HCT116 (cell line): ENCODE data around the gene TMEM219. TPM values are rescaled to one million over a fixed set of nuclear protein-coding genes. Genes with fewer than 3 reads are reported as not detected.
A peak's percentile ranks its signal among the peaks of the same experiment; 100 is the strongest.

Source experiments
- ATAC-seq: fragments of 200-7000 bp; cut with Tn5 transposase; 2 replicates; pipeline ENCODE4 v1.9.1; 2020; ENCODE audit warnings: mild to moderate bottlenecking, moderate library complexity
- BruUV-seq: library from RNA; stranded (reverse); fragments of 400-500 nt; replicated peaks from 2 replicates; lab custom pipeline; 2021; lab: Mats Ljungman, UMichigan
- CTCF ChIA-PET: fragments of 300-600 bp; sonication (Branson Sonifier 250); formaldehyde crosslinking; loops from one replicate; lab custom pipeline; 2021; ENCODE audit warnings: antibody characterized with exemption; lab: Charles Lee
- POLR2A ChIA-PET: fragments of 300-600, 350-600 bp; sonication (Branson Sonifier 250); formaldehyde crosslinking; loops from one replicate; lab custom pipeline; 2021; ENCODE audit warnings: antibody characterized with exemption; lab: Charles Lee
- RAD21 ChIA-PET, 2 experiments: fragments of 300-600 bp; sonication (Branson Sonifier 250); formaldehyde crosslinking; loops; one replicate each; lab custom pipeline; 2023; ENCODE audit warnings: low total read pairs in 2 of 2; ENCODE audit not compliant: uncharacterized antibody in 2 of 2, unreplicated experiment in 2 of 2, low non-redundant PET in 1 of 2; lab: Charles Lee
- DNase-seq: peaks from one replicate; pipeline ENCODE4 v3.0.0-alpha.2; 2010; ENCODE audit warnings: low read depth, low spot score
- H2AFZ ChIP-seq: fragments of 200-600 bp; shearing (Covaris generic), sonication (generic); 2 replicates; pipeline ENCODE4 v1.6.1; 2017; ENCODE audit warnings: low read depth, mixed run types, mixed read lengths, antibody characterized with exemption, low read length; ENCODE audit not compliant: poor library complexity, severe bottlenecking
- H3K27ac ChIP-seq: 2 replicates; pipeline ENCODE4 v1.5.1; 2012; ENCODE audit warnings: low read depth, low read length
- H3K27me3 ChIP-seq: fragments of 200-600 bp; sonication (generic); 2 replicates; pipeline ENCODE4 v1.6.1; 2016; ENCODE audit warnings: mixed run types, low read length, mixed read lengths; ENCODE audit not compliant: insufficient read depth
- H3K36me3 ChIP-seq, 2 experiments: fragments of 200-500 bp in 1 of 2; fragments of 200-600 bp in 1 of 2; sonication (Bioruptor generic) in 1 of 2; sonication (generic) in 1 of 2; 2 replicates each; pipeline versions ENCODE4 v1.5.1 to v1.6.1; 2014 to 2016; ENCODE audit warnings: low read length in 2 of 2, inconsistent platforms in 1 of 2, mixed read lengths in 1 of 2, mixed run types in 1 of 2; ENCODE audit not compliant: insufficient read depth in 2 of 2, control insufficient read depth in 1 of 2
- H3K4me1 ChIP-seq, 2 experiments: fragments of 200-600 bp in 1 of 2; sonication (generic) in 1 of 2; 2 replicates each; pipeline versions ENCODE4 v1.5.1 to v1.6.1; 2012 to 2017; ENCODE audit warnings: low read length in 2 of 2, inconsistent platforms in 1 of 2, mild to moderate bottlenecking in 1 of 2, mixed read lengths in 1 of 2, mixed run types in 1 of 2, moderate library complexity in 1 of 2; ENCODE audit not compliant: insufficient read depth in 2 of 2, control insufficient read depth in 1 of 2
- H3K4me2 ChIP-seq: fragments of 200-600 bp; sonication (generic); 2 replicates; pipeline ENCODE4 v1.6.1; 2017; ENCODE audit warnings: mixed run types, low read length, mixed read lengths
- H3K4me3 ChIP-seq, 2 experiments: fragments of 200-600 bp in 1 of 2; sonication (generic) in 1 of 2; replicated peaks in 1 of 2; 2 replicates each; pipeline ENCODE4 v1.5.1; 2011 to 2016; ENCODE audit warnings: low read length in 2 of 2, control low read depth in 1 of 2, low read depth in 1 of 2, mild to moderate bottlenecking in 1 of 2, mixed read lengths in 1 of 2, mixed run types in 1 of 2
- H3K79me2 ChIP-seq: fragments of 200-600 bp; sonication (generic); 2 replicates; pipeline ENCODE4 v1.6.1; 2017; ENCODE audit warnings: mild to moderate bottlenecking, mixed run types, low read length, moderate library complexity, mixed read lengths; ENCODE audit not compliant: insufficient read depth
- H3K9ac ChIP-seq: fragments of 200-600 bp; sonication (generic); 2 replicates; pipeline ENCODE4 v1.6.1; 2016; ENCODE audit warnings: low read length, mixed read lengths
- H3K9me2 ChIP-seq: fragments of 200-600 bp; sonication (generic), shearing (Covaris generic); 2 replicates; pipeline ENCODE4 v1.6.1; 2017; ENCODE audit warnings: mixed run types, mild to moderate bottlenecking, moderate library complexity; ENCODE audit not compliant: insufficient read depth
- H3K9me3 ChIP-seq, 2 experiments: fragments of 200-500 bp in 1 of 2; fragments of 200-600 bp in 1 of 2; sonication (Bioruptor generic) in 1 of 2; sonication (generic) in 1 of 2; 2 replicates each; pipeline ENCODE4 v1.6.1; 2014 to 2017; ENCODE audit warnings: low read length in 2 of 2, mixed read lengths in 2 of 2, inconsistent platforms in 1 of 2, low read depth in 1 of 2, mild to moderate bottlenecking in 1 of 2, mixed run types in 1 of 2, moderate library complexity in 1 of 2; ENCODE audit not compliant: control insufficient read depth in 1 of 2, insufficient read depth in 1 of 2
- H4K20me1 ChIP-seq: fragments of 200-600 bp; sonication (generic), shearing (Covaris generic); 2 replicates; pipeline ENCODE4 v1.6.1; 2017; ENCODE audit warnings: mixed run types, mild to moderate bottlenecking, moderate library complexity; ENCODE audit not compliant: insufficient read depth
- CBX3 ChIP-seq: IDR thresholded peaks from 2 replicates; pipeline ENCODE4 v1.6.1; 2012; ENCODE audit warnings: low read depth
- CTCF ChIP-seq, 3 experiments: fragments of 200-600 bp in 1 of 3; sonication (generic) in 1 of 3; IDR thresholded peaks in 2 of 3; conservative IDR thresholded peaks in 1 of 3; 2 replicates each; pipeline ENCODE4 v1.5.1; 2012 to 2017; ENCODE audit warnings: low read depth in 2 of 3, low read length in 2 of 3, antibody characterized with exemption in 1 of 3, borderline replicate concordance in 1 of 3, control low read depth in 1 of 3, mild to moderate bottlenecking in 1 of 3, mixed read lengths in 1 of 3, mixed run types in 1 of 3, moderate library complexity in 1 of 3; ENCODE audit not compliant: insufficient read depth in 1 of 3
- ELF1 ChIP-seq: IDR thresholded peaks from 2 replicates; pipeline ENCODE4 v1.6.1; 2012; ENCODE audit warnings: low read depth, borderline replicate concordance
- MAX ChIP-seq: IDR thresholded peaks from 2 replicates; pipeline ENCODE4 v1.6.1; 2012
- POLR2A ChIP-seq: IDR thresholded peaks from 2 replicates; pipeline ENCODE4 v1.7.0; 2011; ENCODE audit warnings: borderline replicate concordance; ENCODE audit not compliant: insufficient read depth, insufficient read length; ENCODE audit errors: extremely low read depth
- POLR2AphosphoS5 ChIP-seq: IDR thresholded peaks from 2 replicates; pipeline ENCODE4 v1.6.1; 2011; ENCODE audit warnings: mild to moderate bottlenecking, low read depth, low read length, moderate library complexity
- RAD21 ChIP-seq: IDR thresholded peaks from 2 replicates; pipeline ENCODE4 v1.6.1; 2012; ENCODE audit warnings: low read depth, mild to moderate bottlenecking
- SP1 ChIP-seq: IDR thresholded peaks from 2 replicates; pipeline ENCODE4 v1.6.1; 2012; ENCODE audit warnings: low read depth
- YY1 ChIP-seq: IDR thresholded peaks from 2 replicates; pipeline ENCODE4 v1.6.1; 2011; ENCODE audit warnings: low read length, low read depth, moderate library complexity, mild to moderate bottlenecking; ENCODE audit not compliant: insufficient replicate concordance; ENCODE audit errors: extremely low read depth
- intact Hi-C: fragments of 100-400 bp; cut with micrococcal nuclease; formaldehyde crosslinking; loops from 2 replicates; pipeline ENCODE4 v1.10.0; 2022
- total RNA-seq: library from RNA; stranded (reverse); gene quantifications from one replicate; pipeline ENCODE4 v1.2.1, GENCODE V29; 2021; ENCODE audit not compliant: unreplicated experiment
- TF ChIP-seq, protein P1 (sequence below): IDR thresholded peaks from 2 replicates; pipeline ENCODE4 v1.6.1; 2011; ENCODE audit warnings: mild to moderate bottlenecking, low read length, moderate library complexity; ENCODE audit not compliant: insufficient replicate concordance; ENCODE audit errors: extremely low read depth

TMEM219 gene
- total RNA-seq, 1 experiment from 2014 or later, result 75.5 TPM

- H3K9me3 ChIP-seq, result no peaks in the 10 kb centered on the region
- peak within 1 kb of the TSS; percentile 92 for H3K4me2 ChIP-seq
- BruUV-seq, result no TSS peak
- H3K9ac ChIP-seq, result peak within 1 kb of the TSS; percentile 86
- peak within 1 kb of the TSS; percentile 64 for H2AFZ ChIP-seq
- POLR2A ChIA-PET, result interaction anchor here (0.6 to 1.2 kb wide), 4 partner anchors 18 to 96 kb away, joined by 3 read pairs; partner anchors contain the start of genes ASPHD1, SEZ6L2, TAOK2 and TMEM219
- H3K9me2 ChIP-seq, result no peaks in the 10 kb centered on the region
- DNase-seq, result peak; percentile 66
- CTCF ChIA-PET, result no interaction called here
- no peaks in the 10 kb centered on the region for H4K20me1 ChIP-seq
- H3K36me3 ChIP-seq, result peaks cover 9 to 20% of the 10 kb centered on the region in 2 experiments
- peak within 1 kb of the TSS; percentile 88 for H3K27ac ChIP-seq
- RAD21 ChIA-PET, result no interaction called here
- intact Hi-C loops, result no loop called here
- peak within 1 kb of the TSS; percentile 83 to 95 for H3K4me3 ChIP-seq
- peak; percentile 59 for ATAC-seq
- TF ChIP-seq YY1 (peak; percentile 88), POLR2AphosphoS5 (peak; percentile 51), CBX3 (no peak; the same call in 1 of the 2 replicates), ELF1 (no peak), CTCF (IDR thresholded peaks at IDR 0.05 in 2 of 3, conservative IDR thresholded peaks at IDR 0.05 in 1 of 3; ENCODE audit: borderline replicate concordance in 1 of 3, insufficient read depth in 1 of 3, low read depth in 2 of 3, low read length in 2 of 3) (no peak), RAD21 (no peak), SP1 (no peak), POLR2A (peak; percentile 53), MAX (peak; percentile 92)
- TF ChIP-seq, protein P1, sequence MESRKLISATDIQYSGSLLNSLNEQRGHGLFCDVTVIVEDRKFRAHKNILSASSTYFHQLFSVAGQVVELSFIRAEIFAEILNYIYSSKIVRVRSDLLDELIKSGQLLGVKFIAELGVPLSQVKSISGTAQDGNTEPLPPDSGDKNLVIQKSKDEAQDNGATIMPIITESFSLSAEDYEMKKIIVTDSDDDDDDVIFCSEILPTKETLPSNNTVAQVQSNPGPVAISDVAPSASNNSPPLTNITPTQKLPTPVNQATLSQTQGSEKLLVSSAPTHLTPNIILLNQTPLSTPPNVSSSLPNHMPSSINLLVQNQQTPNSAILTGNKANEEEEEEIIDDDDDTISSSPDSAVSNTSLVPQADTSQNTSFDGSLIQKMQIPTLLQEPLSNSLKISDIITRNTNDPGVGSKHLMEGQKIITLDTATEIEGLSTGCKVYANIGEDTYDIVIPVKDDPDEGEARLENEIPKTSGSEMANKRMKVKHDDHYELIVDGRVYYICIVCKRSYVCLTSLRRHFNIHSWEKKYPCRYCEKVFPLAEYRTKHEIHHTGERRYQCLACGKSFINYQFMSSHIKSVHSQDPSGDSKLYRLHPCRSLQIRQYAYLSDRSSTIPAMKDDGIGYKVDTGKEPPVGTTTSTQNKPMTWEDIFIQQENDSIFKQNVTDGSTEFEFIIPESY, result no peak
- no peaks in the 10 kb centered on the region for H3K27me3 ChIP-seq
- peaks cover 11% of the 10 kb centered on the region for H3K79me2 ChIP-seq
- peaks cover 9 to 27% of the 10 kb centered on the region in 2 experiments for H3K4me1 ChIP-seq
Measured at GRCh38 chr16:29995324-29995910, 33.5 kb downstream of the TMEM219 start, which contains the start of gene HIRIP3. HIRIP3 (minus strand) TSS chr16:29995617; CDS start chr16:29995605, 12 bp downstream.
